Endodermal cell (in vitro differentiated cells): ENCODE results near the gene ATP13A3. TPM values are rescaled to one million over a fixed set of nuclear protein-coding genes. Genes with fewer than 3 reads are reported as not detected.

Experiments used
- DNase-seq: peaks from one replicate; pipeline ENCODE4 v3.0.0-alpha.2; 2017
- H3K27ac ChIP-seq: 2 replicates; pipeline ENCODE4 v1.5.1; 2013; ENCODE audit warnings: mild to moderate bottlenecking, low read depth, low read length, moderate library complexity
- H3K27me3 ChIP-seq: 2 replicates; pipeline ENCODE4 v1.6.1; 2013; ENCODE audit warnings: mild to moderate bottlenecking, low read length, moderate library complexity; ENCODE audit not compliant: insufficient read depth, control insufficient read depth, poor library complexity, severe bottlenecking
- H3K36me3 ChIP-seq: 2 replicates; pipeline ENCODE4 v1.7.0; 2013; ENCODE audit warnings: mild to moderate bottlenecking, low read length, moderate library complexity; ENCODE audit not compliant: control insufficient read depth, insufficient read depth
- H3K4me1 ChIP-seq: one replicate; pipeline ENCODE4 v1.7.0; 2013; ENCODE audit warnings: low read length; ENCODE audit not compliant: control insufficient read depth, insufficient read depth
- H3K4me3 ChIP-seq: 2 replicates; pipeline ENCODE4 v1.5.1; 2013; ENCODE audit warnings: mild to moderate bottlenecking, low read length, moderate library complexity
- H3K9ac ChIP-seq: 2 replicates; pipeline ENCODE4 v1.6.1; 2013; ENCODE audit warnings: mild to moderate bottlenecking, low read length, moderate library complexity; ENCODE audit not compliant: poor library complexity, severe bottlenecking; ENCODE audit errors: extremely low read depth
- H3K9me3 ChIP-seq: 2 replicates; pipeline ENCODE4 v1.6.1; 2013; ENCODE audit warnings: mild to moderate bottlenecking, low read length, moderate library complexity; ENCODE audit not compliant: control insufficient read depth
- H3K27ac Mint-ChIP-seq: 2 replicates; pipeline ENCODE4 v1.8.0; 2020; ENCODE audit warnings: mixed read lengths
- H3K27me3 Mint-ChIP-seq: 2 replicates; pipeline ENCODE4 v1.8.0; 2021; ENCODE audit warnings: mild to moderate bottlenecking, mixed read lengths; ENCODE audit not compliant: insufficient read depth
- H3K36me3 Mint-ChIP-seq: 2 replicates; pipeline ENCODE4 v1.8.0; 2020; ENCODE audit warnings: low read depth, mixed read lengths
- H3K4me1 Mint-ChIP-seq: 2 replicates; pipeline ENCODE4 v1.8.0; 2020; ENCODE audit warnings: mixed read lengths
- H3K4me3 Mint-ChIP-seq: 2 replicates; pipeline ENCODE4 v1.8.0; 2020; ENCODE audit warnings: mild to moderate bottlenecking, moderate library complexity, mixed read lengths
- H3K9me3 Mint-ChIP-seq: 2 replicates; pipeline ENCODE4 v1.8.0; 2020; ENCODE audit warnings: mild to moderate bottlenecking, mixed read lengths
- CTCF ChIP-seq: fragments of 200-600 bp; sonication (generic); conservative IDR thresholded peaks from 2 replicates; pipeline ENCODE4 v1.5.0; 2021; ENCODE audit warnings: antibody characterized with exemption, mild to moderate bottlenecking
- WGBS, 2 experiments: methylation state at CpG; one replicate each; pipeline versions ENCODE4 v1.1.5 to v1.1.7; 2013; ENCODE audit warnings: missing lambda C conversion rate in 2 of 2, mixed read lengths in 1 of 2; ENCODE audit not compliant: insufficient coverage in 1 of 2, insufficient read length in 1 of 2; 5-methylcytosine and 5-hydroxymethylcytosine counted together
- total RNA-seq, 2 donors: library from RNA; stranded (reverse); fragmentation: NEBNext Ultra II Directional in 1 of 2; extraction: Animal tissue kit (Norgen Biotek cat#: 25700) in 1 of 2; gene quantifications; 2 replicates in 1 of 2; 3 replicates in 1 of 2; pipeline ENCODE4 v1.2.1, GENCODE V29; 2021

Gene ATP13A3
- total RNA-seq, 2 donors from 2014 or later: 99.7 to 125 TPM

GRCh38 chr3:194472290-194472920 is 14.4 kb downstream of the ATP13A3 start:
- Histone ChIP-seq H3K36me3 (no peaks in the 10 kb centered on the region), H3K27ac (no peak overlapping the region), H3K27me3 (no peaks in the 10 kb centered on the region), H3K9ac (no peak overlapping the region), H3K4me3 (no peak overlapping the region), H3K4me1 (no peaks in the 10 kb centered on the region), H3K9me3 (no peaks in the 10 kb centered on the region)
- no peaks in the 10 kb centered on the region for H3K27me3 Mint-ChIP-seq
- H3K4me3 Mint-ChIP-seq: no peak overlapping the region
- TF ChIP-seq CTCF: peak; percentile 93
- WGBS, 2 experiments: 76 to 86% methylated on average over 3 to 4 of the region's 4 CpGs
- peak overlapping the region; percentile 7 for H3K27ac Mint-ChIP-seq
- no peaks in the 10 kb centered on the region for H3K36me3 Mint-ChIP-seq
- H3K9me3 Mint-ChIP-seq: no peaks in the 10 kb centered on the region
- H3K4me1 Mint-ChIP-seq: peaks cover 12% of the 10 kb centered on the region
- no peak for DNase-seq

- TF ChIP-seq CTCF: no peak
- Histone ChIP-seq H3K9me3 (no peaks in the 10 kb centered on the region), H3K4me1 (no peaks in the 10 kb centered on the region), H3K4me3 (no peak overlapping the region), H3K36me3 (no peaks in the 10 kb centered on the region), H3K27ac (no peak overlapping the region), H3K27me3 (no peaks in the 10 kb centered on the region), H3K9ac (no peak overlapping the region)
- 75 to 83% methylated on average over 5 of the region's 5 CpGs for WGBS, 2 experiments
- Mint-ChIP-seq H3K4me1 (peaks cover 12% of the 10 kb centered on the region), H3K27ac (peak overlapping the region; percentile 7), H3K9me3 (no peaks in the 10 kb centered on the region), H3K27me3 (no peaks in the 10 kb centered on the region), H3K4me3 (no peak overlapping the region), H3K36me3 (no peaks in the 10 kb centered on the region)
- DNase-seq: no peak
Measured at GRCh38 chr3:194471863-194472262, 14.9 kb downstream of the ATP13A3 start.

- no peak overlapping the region for H3K4me3 ChIP-seq
- no peaks in the 10 kb centered on the region for H3K36me3 ChIP-seq
- H3K4me1 Mint-ChIP-seq: peaks cover 12% of the 10 kb centered on the region
- no peaks in the 10 kb centered on the region for H3K4me1 ChIP-seq
- no peaks in the 10 kb centered on the region for H3K36me3 Mint-ChIP-seq
- DNase-seq: no peak
- no peak overlapping the region for H3K27ac ChIP-seq
- H3K27me3 ChIP-seq: no peaks in the 10 kb centered on the region
- H3K9ac ChIP-seq: no peak overlapping the region
- H3K4me3 Mint-ChIP-seq: no peak overlapping the region
- WGBS, 2 experiments: 95 to 100% methylated on average over 2 to 4 of the region's 4 CpGs
- H3K27ac Mint-ChIP-seq: peak overlapping the region; percentile 13
- H3K9me3 ChIP-seq: no peaks in the 10 kb centered on the region
- no peaks in the 10 kb centered on the region for H3K9me3 Mint-ChIP-seq
- no peaks in the 10 kb centered on the region for H3K27me3 Mint-ChIP-seq
- TF ChIP-seq CTCF: no peak
Measured at GRCh38 chr3:194470615-194471014, 16.2 kb downstream of the ATP13A3 start.
